HG03097 (cell line): ENCODE measurements around the gene SRR.
"Not testable (repeated sequence)": the region's sequence is repeated elsewhere in the genome, so short reads cannot be mapped to it uniquely, and the experiment has no call there.

Experiments
- ATAC-seq: cut with Tn5 transposase; IDR thresholded peaks from one replicate; pipeline ENCODE4 v1.9.1; 2021; ENCODE audit not compliant: unreplicated experiment, low FRiP score

SRR gene, protein sequence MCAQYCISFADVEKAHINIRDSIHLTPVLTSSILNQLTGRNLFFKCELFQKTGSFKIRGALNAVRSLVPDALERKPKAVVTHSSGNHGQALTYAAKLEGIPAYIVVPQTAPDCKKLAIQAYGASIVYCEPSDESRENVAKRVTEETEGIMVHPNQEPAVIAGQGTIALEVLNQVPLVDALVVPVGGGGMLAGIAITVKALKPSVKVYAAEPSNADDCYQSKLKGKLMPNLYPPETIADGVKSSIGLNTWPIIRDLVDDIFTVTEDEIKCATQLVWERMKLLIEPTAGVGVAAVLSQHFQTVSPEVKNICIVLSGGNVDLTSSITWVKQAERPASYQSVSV

DNA sequence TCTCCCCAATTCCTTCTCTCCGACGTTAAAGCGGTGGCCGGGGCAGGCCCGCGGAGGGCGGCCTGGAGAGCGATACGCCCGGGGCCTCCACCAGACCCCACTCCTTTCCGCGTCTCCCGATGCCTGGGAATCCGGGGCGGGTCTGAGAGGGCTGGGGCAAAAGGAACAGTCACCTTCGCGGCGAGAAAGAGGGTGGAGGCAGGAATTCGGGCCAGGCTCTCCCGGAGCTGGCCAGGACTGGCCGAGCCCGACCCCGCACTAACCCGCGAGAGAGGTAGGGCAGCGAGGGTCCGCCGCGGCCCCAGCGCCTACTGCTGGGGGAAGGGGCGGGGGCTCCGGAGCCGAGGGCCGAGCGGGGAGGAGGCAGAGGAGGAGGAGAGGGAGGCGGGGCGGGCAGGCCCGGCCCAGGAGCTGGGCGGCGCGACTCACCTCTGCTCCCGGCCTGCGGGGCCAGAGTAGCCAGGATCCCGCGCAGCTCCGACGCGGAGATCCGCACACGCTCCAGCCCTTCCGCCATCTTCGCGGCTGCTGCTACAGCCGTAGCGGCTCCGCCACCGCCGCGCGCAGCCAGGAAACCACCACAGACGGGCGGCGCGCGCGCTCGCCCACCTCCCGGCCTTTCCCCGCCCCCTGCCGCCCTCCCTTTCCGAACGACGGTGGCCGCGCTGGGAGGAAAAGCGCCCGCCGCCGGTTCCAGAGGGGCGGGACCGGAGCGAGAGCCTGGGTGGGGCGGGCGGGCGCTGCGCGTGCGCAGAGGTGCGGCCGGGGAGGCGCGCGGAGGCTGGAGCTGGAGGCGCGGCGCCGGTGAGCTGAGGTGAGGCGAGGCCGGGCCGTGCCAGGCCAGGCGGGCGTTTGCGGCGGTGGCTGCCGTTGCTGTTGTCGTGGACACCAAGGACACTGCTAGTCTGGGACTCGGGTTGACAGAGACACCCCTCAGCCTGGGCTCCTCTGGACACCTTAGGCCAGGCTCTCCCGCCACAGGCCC, at the start of gene SRR, which contains the start of gene SMG6:
TSS of gene SRR (plus strand) at position 747 of the 985 bp plus-strand sequence. CDS start 11,611 bp downstream, outside the sequence.
TSS of gene SMG6 (minus strand) at position 582 of the 985 bp plus-strand sequence. CDS start at position 517, 65 bp downstream.
- ATAC-seq = peak; percentile 71

DNA sequence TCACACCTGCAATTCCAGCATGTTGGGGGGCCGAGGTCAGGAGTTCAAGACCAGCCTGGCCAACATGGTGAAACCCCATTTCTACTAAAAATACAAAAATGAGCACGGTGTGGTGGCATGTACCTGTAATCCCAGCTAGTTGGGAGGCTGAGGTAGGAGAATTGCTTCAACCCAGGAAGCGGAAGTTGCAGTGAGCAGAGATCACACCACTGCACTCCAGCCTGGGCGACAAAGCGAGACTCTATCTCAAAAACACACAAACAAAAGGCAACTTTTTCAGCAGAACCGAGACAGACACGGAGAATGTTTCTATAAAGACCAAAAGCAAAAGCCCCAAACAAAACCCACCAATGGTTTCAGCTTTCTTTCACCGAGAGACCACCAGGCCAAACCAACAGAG, 44.9 kb upstream of the SRR start:
- not testable (repeated sequence) for ATAC-seq

DNA sequence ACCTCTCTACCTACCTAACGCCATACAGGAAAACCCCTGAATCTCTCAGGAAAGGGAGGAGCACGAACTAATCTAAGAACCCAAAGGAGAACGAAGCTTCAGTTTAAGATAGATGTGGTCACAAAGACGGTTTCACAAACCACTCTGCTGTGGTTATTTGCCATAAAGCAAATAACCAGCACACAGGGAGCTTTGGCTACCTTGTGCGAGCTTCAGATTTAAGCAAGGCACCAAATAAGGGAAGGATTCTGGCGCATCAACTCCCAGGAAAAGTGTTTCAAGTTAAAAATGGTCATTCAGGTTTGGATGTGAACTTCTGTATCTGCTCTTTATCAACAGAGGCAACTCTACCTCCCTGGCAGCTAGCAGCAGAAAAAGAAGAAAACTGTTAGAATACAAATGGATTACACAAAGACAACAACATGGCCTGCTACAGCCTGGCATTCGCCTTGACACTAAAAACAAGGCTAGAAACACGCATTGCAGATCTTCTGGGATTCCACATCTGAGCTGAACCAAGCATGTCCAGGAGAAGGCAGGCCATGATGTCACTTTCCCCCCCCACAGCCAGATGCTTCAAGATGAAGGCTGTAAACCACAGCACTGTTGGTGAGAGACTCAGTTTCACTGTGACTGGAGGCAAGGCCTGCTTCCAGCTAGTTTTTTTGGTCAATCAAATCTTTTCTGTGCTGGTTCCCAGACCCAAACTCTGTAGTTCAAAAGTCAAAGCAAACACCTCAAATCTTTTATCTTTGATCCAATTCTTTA, 43.8 kb upstream of the SRR start:
- peak; percentile 50 for ATAC-seq

DNA sequence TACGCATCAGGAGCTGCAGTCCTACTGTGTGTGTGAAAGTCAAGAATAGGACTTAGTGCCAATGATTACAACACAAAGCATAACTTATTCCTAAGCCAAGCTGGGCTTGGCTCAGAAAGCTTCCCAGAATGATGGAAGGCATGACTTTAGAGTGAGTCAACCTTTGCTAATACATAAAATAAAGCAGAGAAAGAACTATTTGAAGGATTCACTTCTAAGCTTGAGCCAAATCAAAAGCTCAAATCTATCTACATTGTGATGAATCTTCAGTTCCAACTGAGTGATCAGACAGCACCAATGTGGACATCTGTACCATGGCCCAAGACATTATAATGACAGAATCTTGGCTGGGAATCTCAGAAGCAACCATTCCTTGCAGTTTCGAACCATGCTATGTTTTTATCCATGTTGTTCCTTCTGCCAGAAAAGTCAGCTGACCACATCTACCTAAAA, 41.6 kb upstream of the SRR start:
- ATAC-seq = no peak

DNA sequence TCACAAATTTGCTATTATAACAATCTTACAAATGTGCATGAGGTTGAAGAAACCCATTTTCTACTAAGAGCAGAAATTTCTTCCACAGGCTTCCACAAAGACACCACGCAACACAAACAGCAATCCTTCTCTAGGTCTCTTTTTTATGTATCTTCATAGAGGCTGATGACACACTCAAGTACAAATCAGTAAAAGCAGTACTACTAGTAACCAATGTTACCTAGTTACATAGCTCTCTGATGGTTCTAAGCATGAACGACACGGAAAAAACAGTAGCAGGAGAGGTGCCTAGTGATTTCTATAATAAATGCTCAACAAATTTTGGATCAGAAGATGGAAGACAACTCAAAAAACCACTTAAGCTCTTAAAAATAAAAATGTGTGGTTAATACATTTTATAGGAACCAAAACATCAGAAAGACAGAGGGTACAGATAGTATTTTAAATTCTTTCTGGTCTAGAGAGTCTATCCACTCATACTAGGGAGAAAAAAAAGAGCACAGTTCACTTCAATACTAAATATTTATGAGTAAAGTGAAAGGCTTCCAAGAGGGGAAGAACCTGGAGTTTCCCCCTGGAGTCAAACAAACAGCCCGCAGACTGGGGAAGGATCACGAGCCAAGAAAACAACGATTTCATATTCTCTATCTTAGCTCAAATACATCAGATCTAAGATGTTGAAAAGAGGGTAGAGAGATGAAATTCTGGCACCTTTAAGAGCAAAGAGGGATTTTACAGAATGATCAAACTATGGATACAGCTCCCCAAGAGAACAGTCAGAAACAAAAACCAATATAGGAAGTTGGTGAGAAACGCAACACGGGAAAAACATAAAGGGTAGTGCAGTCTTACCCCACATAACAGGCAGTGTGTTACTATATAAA, 40.3 kb upstream of the SRR start:
- no peak for ATAC-seq

DNA sequence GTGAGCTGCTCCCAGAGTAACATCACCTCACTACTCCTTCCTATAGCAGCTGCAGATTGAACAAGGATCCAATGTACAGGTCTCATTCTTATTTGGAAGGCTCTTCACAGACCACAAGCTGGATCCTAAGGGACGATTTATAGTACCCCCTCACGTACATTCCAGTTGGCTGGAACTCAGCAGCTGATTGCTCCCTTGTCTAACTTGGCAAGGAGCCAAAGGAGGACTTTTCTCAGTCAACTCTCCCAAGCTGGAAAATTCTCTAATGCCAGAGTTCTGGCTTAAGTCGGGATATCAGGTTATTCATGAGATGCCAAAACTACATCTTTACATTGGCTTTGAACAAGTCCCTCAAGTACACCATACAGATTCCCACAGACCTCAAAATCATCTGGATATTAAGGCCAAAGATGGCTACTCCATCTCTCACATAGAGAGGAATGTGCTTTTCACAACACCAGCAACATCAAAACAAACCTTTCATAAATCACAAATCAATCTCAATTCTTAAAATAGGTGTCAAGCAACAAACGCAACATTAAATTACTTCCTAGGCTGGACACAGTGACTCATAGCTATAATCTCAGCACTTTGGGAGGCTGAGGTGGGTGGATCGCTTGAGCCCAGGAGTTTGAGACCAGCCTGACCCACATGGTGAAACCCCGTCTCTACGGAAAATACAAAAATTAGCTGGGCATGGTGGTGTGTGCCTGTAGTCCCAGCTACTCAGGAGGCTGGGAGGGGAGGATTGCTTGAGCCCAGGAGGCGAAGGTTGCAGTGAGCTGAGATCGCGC, 39.5 kb upstream of the SRR start:
- no peak for ATAC-seq

DNA sequence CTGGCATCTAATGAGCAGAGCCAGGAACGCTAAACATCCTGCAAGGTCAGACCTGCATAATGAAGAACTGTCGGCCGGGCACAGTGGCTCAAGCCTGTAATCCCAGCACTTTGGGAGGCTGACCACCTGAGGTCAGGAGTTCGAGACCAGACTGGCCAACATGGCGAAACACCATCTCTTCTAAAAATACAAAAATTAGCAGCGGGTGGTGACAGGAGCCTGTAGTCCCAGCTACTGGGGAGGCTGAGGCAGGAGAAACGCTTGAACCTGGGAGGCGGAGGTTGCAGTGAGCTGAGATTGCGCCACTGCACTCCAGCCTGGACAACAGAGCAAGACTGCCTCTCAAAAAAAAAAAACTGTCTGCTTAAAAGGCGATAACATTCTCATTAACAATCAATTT, 38.6 kb upstream of the SRR start:
- not testable (repeated sequence) for ATAC-seq

DNA sequence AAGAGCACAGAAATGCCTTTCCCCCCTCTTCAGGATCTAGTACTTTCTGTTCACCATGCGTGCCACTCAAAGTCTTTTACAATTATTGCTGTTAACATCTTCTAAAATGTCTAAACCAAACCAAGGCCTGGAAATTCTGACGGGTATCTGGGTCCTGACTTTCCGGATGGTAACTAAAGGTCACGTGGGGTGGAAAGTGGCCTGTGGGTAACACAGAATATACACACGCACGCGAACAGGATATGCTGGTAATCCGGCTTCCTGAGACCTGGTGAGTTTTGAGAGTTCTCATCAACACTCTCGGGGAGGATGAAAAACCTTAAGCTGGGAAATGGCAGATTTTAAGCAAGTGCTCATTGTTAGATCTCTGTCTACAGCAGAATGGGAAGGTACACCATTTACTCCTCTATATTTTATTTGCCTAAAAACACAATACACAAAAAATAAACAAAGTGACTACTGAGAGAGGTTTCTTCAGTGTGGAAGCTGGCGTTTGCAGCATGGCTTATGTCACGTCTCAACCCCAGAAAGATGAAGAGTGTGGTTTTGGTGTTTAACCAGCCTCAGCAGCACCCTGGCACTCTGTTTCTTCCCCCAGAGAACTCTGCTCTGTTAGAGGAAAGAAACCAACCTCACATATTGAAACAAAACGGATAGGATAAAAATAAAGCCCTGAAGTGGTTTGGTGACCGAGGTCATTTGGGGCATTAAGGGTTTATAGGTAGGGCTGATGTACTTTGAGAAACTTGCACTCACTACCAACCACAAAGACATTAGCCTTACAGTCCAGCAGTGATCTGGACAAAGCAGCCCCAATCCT, 37.5 kb upstream of the SRR start:
- peak; percentile 65 for ATAC-seq

DNA sequence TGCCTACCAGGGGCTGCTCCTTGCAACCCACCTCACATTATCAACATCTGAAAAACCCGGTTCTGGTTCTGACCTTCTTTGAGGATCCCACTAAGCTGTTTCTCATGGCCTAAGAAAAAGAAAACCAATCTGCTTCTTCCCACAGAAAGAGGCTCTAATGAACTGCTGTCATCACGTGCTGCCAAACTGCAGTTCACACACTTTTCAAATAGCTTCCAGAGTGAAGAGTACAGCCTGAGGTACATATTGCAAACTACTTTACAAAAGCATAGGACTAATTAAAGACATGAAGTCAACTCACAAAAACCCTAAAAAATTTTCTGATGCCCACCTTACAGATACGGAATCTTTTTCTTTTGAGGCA, 36.9 kb upstream of the SRR start:
- ATAC-seq = no peak

DNA sequence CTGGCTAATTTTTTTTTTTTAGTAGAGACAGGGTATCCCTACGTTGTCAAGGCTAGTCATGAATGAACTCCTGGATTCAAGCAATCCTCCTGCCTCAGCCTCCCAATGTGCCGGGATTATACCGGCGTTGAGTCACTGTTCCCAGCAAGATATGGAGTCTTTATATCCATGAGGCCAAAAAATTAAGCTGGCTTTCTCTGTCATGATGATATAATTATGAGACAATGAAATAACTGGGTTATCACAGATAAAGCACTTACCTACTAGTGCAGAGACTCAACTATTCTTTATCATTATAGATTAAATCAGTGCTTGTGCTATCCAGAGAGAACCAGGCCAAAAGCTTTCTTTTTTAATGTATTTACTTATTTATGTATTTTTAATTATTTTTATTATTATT, 36.4 kb upstream of the SRR start:
- ATAC-seq = no peak

DNA sequence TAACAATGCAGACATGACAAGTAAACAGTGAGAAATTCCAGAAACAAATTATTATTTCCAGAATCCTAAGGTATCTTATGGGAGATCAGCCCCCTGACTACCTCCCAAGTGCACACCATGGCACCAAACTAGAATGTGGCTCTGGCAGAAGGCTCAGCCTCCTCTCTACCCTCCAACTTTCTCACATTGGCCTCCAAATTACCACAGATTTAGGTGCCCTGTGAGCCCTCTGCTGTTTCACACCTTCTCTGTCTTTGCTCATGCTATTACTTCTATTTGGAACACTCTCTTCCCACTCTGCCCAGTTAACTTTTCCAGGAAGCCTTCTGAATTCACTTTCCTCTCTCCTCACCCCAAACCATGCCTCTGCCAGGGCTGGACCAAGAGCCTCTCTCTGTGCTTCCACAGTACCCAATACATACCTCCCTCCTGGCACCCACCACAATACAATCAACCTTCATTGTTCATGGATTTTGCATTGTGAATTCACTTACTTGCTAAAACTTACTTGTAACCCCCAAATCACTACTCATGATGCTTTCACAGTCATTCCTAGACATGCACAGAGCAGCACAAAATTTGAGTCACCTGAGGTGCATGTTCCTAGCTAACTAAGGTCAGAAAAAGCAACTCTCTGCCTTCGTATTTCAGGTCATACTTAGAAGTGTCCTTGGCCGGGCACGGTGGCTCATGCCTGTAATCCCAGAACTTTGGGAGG, 31.6 kb upstream of the SRR start:
- ATAC-seq = no peak

DNA sequence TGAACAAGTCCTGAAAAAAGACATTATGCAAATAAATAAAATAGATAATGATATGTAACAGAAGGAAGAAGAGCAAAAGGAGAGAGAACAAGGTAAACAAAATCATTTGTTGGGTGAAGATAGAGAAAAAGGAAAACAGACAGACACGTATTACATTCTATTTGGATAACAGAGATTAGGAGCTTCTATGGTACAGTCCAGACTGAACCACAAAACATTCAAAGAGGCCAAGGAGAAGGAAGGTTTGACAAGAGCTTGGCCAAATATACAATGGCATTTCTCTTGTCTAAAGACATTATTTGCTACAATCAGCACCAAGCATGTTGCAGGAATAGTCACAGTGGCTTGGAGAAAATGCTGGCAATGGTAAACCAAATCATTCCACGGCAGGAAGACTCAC, 29.3 kb upstream of the SRR start:
- no peak for ATAC-seq

DNA sequence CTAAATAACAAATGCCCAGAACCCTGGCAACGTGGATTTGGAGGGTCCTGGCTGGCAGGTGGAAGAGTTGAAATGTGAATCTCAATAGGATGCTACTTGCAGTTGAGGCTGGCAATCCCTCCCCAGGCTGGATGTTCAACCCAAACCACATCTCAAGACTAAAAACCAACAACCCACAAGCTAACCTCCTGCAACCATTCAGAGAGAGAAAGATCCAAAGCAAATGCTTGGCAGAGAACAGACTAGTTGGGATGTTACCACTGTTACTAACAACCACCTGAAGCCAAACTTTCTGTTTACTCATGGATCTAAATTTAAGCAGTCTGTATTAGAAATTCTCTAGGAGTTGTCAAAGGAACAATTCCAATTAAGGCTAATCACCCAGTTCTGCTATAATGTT, 28.0 kb upstream of the SRR start:
- ATAC-seq = no peak

DNA sequence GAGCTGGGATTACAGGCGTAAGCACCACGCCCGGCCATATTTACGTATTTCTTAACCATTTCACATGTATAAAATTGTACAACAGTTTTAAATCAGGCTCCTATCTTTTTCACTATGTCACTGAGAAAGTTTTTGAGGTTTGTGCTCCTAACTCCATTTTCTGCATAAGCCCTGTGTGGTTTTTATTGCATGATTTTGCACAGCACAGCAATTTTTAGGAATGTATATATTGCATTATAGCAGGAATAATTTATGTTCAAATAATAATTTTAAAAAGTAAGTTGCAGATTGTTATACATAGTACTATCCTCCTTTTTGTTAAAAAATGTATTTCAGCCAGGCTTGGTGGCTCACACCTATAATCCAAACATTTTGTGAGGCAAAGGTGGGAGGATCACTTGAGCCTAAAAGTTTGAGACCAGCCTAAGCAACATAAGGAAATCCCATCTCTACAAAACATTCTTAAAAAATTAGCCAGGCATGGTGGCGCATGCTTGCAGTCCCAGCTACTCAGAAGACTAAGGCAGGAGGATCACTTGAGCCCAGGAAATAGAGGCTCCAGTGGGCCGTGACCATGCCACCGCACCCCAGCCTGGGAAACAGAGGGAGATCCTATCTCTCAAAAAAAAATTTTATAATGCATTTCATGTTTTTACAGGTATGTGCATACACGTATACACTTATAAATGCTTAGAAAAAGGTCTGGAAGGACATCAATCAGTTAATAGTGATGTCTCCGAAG, 26.1 kb upstream of the SRR start:
- no peak for ATAC-seq

DNA sequence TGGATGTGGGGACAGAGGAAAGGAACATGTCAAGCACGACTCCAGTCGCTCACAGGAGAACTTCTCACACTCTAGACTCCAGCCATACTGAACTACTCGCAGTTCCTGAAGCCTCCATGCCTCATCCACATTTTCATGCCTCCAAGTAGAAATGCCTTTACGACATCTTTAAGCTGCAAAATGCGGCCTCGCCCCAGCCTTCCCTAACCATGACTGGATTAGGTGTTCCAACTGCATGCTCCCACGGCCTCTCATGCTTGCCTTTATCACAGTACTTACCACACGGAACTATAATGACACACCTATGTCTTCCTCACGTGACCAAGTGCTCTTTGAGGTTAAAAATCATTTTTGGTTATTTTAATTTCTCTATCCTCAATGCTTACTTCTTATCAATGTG, 24.0 kb upstream of the SRR start:
- no peak for ATAC-seq

DNA sequence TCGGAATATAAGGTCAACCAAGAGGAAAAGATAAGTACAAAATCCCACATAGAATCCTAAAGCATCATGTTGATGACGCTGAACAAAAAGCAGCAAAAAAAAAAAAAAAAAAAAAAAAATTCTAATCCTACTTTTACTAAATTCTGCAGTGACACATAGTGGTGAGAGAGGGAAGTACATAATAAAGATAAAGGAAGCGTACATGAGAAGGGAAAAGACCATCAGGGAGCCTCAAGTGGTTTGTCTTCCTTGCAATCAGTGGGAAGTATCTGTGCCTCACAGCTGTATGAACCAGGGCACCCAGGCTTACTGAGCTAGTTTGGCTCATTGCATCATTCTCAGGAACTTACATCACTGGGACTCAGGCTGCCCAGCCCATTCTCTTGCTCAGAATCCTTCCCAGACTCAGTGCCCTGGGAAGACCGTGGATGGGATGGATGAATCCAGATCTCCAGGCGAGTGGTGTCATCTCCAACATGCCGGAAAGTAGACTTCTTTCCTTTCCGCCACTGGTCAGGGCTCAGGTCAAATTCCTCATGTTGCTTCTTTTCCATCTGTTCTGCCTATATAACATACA, 21.4 kb upstream of the SRR start:
- no peak for ATAC-seq
